Keratinocyte (primary cell): ENCODE data around the gene FAM13C. TPM values are rescaled to one million over a fixed set of nuclear protein-coding genes. Genes with fewer than 3 reads are reported as not detected.

Experiments used
- DNase-seq: peaks from one replicate; pipeline ENCODE4 v3.0.0-alpha.2; 2011; ENCODE audit warnings: low read depth, missing footprints, low spot score
- FAIRE-seq: peaks from 2 replicates; lab custom pipeline; 2011; peaks lifted over from hg19 to GRCh38; lab: Jason Lieb, UNC
- H2AFZ ChIP-seq: 2 replicates; pipeline ENCODE4 v1.6.0; 2012; ENCODE audit warnings: low read length, control low read depth, inconsistent platforms; ENCODE audit not compliant: control insufficient read depth
- H3K27ac ChIP-seq: 2 replicates; pipeline ENCODE4 v1.5.1; 2011; ENCODE audit warnings: low read length; ENCODE audit not compliant: control insufficient read depth, insufficient read depth
- H3K27me3 ChIP-seq: 3 replicates; pipeline ENCODE4 v1.6.0; 2011; ENCODE audit warnings: low read length; ENCODE audit not compliant: control insufficient read depth, insufficient read depth; ENCODE audit errors: extremely low read depth
- H3K36me3 ChIP-seq, 2 experiments: 2 replicates in 1 of 2; 3 replicates in 1 of 2; pipeline ENCODE4 v1.5.1; 2011; ENCODE audit warnings: low read length in 2 of 2, mild to moderate bottlenecking in 1 of 2; ENCODE audit not compliant: control insufficient read depth in 2 of 2, insufficient read depth in 2 of 2; ENCODE audit errors: extremely low read depth in 1 of 2
- H3K4me1 ChIP-seq: 3 replicates; pipeline ENCODE4 v1.5.1; 2011; ENCODE audit warnings: low read length; ENCODE audit not compliant: control insufficient read depth, insufficient read depth; ENCODE audit errors: extremely low read depth
- H3K4me2 ChIP-seq: 3 replicates; pipeline ENCODE4 v1.6.0; 2011; ENCODE audit warnings: low read depth, low read length; ENCODE audit not compliant: control insufficient read depth, insufficient read depth; ENCODE audit errors: extremely low read depth
- H3K4me3 ChIP-seq, 3 experiments: fragments of 200-600 bp in 1 of 3; sonication (generic) in 1 of 3; 2 replicates in 2 of 3; 3 replicates in 1 of 3; pipeline ENCODE4 v1.5.1; 2011 to 2016; ENCODE audit warnings: low read length in 3 of 3, mild to moderate bottlenecking in 3 of 3, control low read depth in 2 of 3, inconsistent platforms in 1 of 3, low read depth in 1 of 3, mixed read lengths in 1 of 3, mixed run types in 1 of 3, moderate library complexity in 1 of 3; ENCODE audit not compliant: control insufficient read depth in 2 of 3, insufficient read depth in 2 of 3; ENCODE audit errors: extremely low read depth in 1 of 3
- H3K79me2 ChIP-seq: 2 replicates; pipeline ENCODE4 v1.6.0; 2012; ENCODE audit warnings: low read length; ENCODE audit not compliant: control insufficient read depth, insufficient read depth
- H3K9ac ChIP-seq: 3 replicates; pipeline ENCODE4 v1.6.0; 2011; ENCODE audit warnings: low read length; ENCODE audit not compliant: control insufficient read depth, insufficient read depth; ENCODE audit errors: extremely low read depth
- H3K9me1 ChIP-seq: 3 replicates; pipeline ENCODE4 v1.6.0; 2011; ENCODE audit warnings: low read length; ENCODE audit not compliant: control insufficient read depth, insufficient read depth; ENCODE audit errors: extremely low read depth
- H3K9me3 ChIP-seq: 2 replicates; pipeline ENCODE4 v1.5.1; 2012; ENCODE audit warnings: low read depth, low read length; ENCODE audit not compliant: control insufficient read depth
- H4K20me1 ChIP-seq: 3 replicates; pipeline ENCODE4 v1.6.0; 2011; ENCODE audit warnings: low read length; ENCODE audit not compliant: control insufficient read depth, insufficient read depth; ENCODE audit errors: extremely low read depth
- EZH2 ChIP-seq: IDR thresholded peaks from one replicate; pipeline ENCODE4 v1.6.1; 2012; ENCODE audit warnings: inconsistent platforms, mild to moderate bottlenecking, low read length, moderate library complexity
- dilution Hi-C: fragments of 300-500 bp; cut with MboI; formaldehyde crosslinking; loops from one replicate; pipeline ENCODE4 v1.7.0; 2020; ENCODE audit warnings: low sequenced_read_pairs; ENCODE audit not compliant: extremely low pct_ligation_motif_present
- polyA plus RNA-seq, 5 experiments: library from polyadenylated mRNA; depleted of rRNA in 3 of 5; stranded (reverse) in 3 of 5; stranded (forward) in 1 of 5; unstranded in 1 of 5; fragments of >200 nt; gene quantifications; 1 replicate in 1 of 5; 2 replicates in 3 of 5; 3 replicates in 1 of 5; pipeline versions ENCODE4 v1.2.1 to v1.2.3, GENCODE V29; 2011 to 2012; ENCODE audit warnings: missing spikeins in 2 of 5, low read depth in 1 of 5, low replicate concordance in 1 of 5
- TF ChIP-seq, protein P1 (sequence below), 3 experiments: IDR thresholded peaks in 1 of 3; conservative IDR thresholded peaks in 1 of 3; optimal IDR thresholded peaks in 1 of 3; 2 replicates in 2 of 3; 3 replicates in 1 of 3; pipeline versions ENCODE3 to v1.5.1; 2011; ENCODE audit warnings: low read length in 3 of 3, mild to moderate bottlenecking in 3 of 3, moderate library complexity in 2 of 3, control low read depth in 1 of 3, inconsistent platforms in 1 of 3; ENCODE audit not compliant: insufficient read depth in 2 of 3; ENCODE audit errors: extremely low read depth in 1 of 3

FAM13C gene
- polyA plus RNA-seq, 1 donor (not counting 4 experiments of a cell fraction or from before 2014, with no cell fraction given): 0.58 TPM

DNA sequence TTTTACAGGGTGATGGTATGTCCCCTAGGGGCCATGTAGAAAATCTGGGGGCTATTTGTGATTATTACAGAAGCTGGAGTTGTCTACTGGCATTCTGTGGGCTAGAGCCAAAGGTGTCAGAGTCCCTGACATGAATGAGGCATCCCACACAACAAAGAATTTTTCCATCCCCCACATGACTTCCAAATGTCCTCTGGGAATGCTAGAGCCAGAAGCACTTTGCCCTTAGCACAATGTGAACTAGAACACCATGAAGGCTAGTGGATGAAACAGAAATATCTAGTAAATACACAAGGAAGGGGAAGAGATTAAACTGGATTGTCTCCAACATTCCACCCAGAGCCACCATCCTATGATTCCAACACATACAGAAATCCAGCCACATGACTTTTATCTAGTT is 46.9 kb downstream of the FAM13C start:
- no peaks in the 10 kb centered on the region for H3K36me3 ChIP-seq
- no peak overlapping the region for H3K9ac ChIP-seq
- H3K9me3 ChIP-seq: no peaks in the 10 kb centered on the region
- no peaks in the 10 kb centered on the region for H3K27me3 ChIP-seq
- no peak overlapping the region for H3K4me2 ChIP-seq
- no peaks in the 10 kb centered on the region for H3K9me1 ChIP-seq
- dilution Hi-C loops: no loop called here
- no peak overlapping the region for H2AFZ ChIP-seq
- no peaks in the 10 kb centered on the region for H3K79me2 ChIP-seq
- H4K20me1 ChIP-seq: no peaks in the 10 kb centered on the region
- H3K4me3 ChIP-seq: no peak overlapping the region
- FAIRE-seq (no peak), DNase-seq (no peak)
- no peaks in the 10 kb centered on the region for H3K4me1 ChIP-seq
- no peak overlapping the region for H3K27ac ChIP-seq
- no peak for TF ChIP-seq EZH2
- TF ChIP-seq, protein P1, sequence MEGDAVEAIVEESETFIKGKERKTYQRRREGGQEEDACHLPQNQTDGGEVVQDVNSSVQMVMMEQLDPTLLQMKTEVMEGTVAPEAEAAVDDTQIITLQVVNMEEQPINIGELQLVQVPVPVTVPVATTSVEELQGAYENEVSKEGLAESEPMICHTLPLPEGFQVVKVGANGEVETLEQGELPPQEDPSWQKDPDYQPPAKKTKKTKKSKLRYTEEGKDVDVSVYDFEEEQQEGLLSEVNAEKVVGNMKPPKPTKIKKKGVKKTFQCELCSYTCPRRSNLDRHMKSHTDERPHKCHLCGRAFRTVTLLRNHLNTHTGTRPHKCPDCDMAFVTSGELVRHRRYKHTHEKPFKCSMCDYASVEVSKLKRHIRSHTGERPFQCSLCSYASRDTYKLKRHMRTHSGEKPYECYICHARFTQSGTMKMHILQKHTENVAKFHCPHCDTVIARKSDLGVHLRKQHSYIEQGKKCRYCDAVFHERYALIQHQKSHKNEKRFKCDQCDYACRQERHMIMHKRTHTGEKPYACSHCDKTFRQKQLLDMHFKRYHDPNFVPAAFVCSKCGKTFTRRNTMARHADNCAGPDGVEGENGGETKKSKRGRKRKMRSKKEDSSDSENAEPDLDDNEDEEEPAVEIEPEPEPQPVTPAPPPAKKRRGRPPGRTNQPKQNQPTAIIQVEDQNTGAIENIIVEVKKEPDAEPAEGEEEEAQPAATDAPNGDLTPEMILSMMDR (optimal IDR thresholded peaks at IDR 0.05 in 1 of 3, IDR thresholded peaks at IDR 0.05 in 1 of 3, conservative IDR thresholded peaks at IDR 0.05 in 1 of 3; ENCODE audit: extremely low read depth in 1 of 3, insufficient read depth in 2 of 3, low read length in 3 of 3): no peak

DNA sequence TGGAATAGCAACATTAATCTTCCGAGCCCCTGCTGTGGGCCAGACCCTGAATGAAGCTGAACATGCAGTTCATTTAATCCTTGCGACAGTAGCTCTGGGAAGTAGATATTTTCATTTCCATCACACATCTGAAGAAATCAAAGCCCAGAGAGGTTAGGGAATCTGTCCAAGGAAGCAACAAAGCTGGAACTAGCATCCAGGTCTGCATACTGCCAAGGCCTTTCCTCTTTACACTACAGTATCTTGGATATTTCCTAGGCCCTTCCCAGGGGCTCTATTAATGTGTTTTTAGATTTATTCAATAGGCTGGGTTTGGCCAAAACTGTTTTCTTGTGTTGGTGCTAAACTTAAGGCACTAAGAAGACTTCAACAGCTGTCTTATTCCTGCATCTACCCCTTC is 48.1 kb downstream of the FAM13C start:
- DNase-seq: no peak
- no peaks in the 10 kb centered on the region for H3K9me3 ChIP-seq
- no peaks in the 10 kb centered on the region for H4K20me1 ChIP-seq
- no peak overlapping the region for H3K4me3 ChIP-seq
- H3K79me2 ChIP-seq: no peaks in the 10 kb centered on the region
- no peaks in the 10 kb centered on the region for H3K4me1 ChIP-seq
- H3K9me1 ChIP-seq: no peaks in the 10 kb centered on the region
- H3K27ac ChIP-seq: no peak overlapping the region
- no peaks in the 10 kb centered on the region for H3K36me3 ChIP-seq
- FAIRE-seq: no peak
- H3K27me3 ChIP-seq: no peaks in the 10 kb centered on the region
- no peak overlapping the region for H3K4me2 ChIP-seq
- no peak overlapping the region for H2AFZ ChIP-seq
- dilution Hi-C loops: no loop called here
- no peak overlapping the region for H3K9ac ChIP-seq
- TF ChIP-seq, protein P1 (optimal IDR thresholded peaks at IDR 0.05 in 1 of 3, IDR thresholded peaks at IDR 0.05 in 1 of 3, conservative IDR thresholded peaks at IDR 0.05 in 1 of 3; ENCODE audit: extremely low read depth in 1 of 3, insufficient read depth in 2 of 3, low read length in 3 of 3): no peak
- no peak for TF ChIP-seq EZH2
